ENCODE measurements around the gene THAP4.

DNA sequence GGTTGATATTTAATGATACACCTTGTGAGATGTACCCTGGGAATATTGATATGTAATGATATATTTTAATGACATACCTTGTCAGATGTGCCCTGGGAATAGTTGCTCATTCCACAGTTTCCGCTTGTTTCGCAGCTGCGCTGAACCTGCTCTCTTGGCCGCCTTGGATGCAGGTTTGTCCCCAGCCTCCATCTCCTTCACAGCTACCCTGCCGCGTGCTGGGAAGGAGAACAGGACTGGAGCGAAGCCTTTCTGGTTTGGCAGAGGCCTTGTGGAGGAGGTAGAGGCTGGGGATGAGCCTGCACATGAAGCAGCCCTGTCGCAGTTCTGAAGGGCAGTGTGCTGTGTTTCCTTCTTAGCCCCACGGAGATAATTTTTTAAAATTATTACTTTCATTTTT, 15.2 kb upstream of the THAP4 start:
- TF ChIP-seq, protein P1, sequence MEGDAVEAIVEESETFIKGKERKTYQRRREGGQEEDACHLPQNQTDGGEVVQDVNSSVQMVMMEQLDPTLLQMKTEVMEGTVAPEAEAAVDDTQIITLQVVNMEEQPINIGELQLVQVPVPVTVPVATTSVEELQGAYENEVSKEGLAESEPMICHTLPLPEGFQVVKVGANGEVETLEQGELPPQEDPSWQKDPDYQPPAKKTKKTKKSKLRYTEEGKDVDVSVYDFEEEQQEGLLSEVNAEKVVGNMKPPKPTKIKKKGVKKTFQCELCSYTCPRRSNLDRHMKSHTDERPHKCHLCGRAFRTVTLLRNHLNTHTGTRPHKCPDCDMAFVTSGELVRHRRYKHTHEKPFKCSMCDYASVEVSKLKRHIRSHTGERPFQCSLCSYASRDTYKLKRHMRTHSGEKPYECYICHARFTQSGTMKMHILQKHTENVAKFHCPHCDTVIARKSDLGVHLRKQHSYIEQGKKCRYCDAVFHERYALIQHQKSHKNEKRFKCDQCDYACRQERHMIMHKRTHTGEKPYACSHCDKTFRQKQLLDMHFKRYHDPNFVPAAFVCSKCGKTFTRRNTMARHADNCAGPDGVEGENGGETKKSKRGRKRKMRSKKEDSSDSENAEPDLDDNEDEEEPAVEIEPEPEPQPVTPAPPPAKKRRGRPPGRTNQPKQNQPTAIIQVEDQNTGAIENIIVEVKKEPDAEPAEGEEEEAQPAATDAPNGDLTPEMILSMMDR (IDR thresholded peaks at IDR 0.05; ENCODE audit: low read depth, low read length) = no peak
- TF ChIP-seq MAX (IDR thresholded peaks at IDR 0.05; ENCODE audit: low read depth, low read length) = no peak

Data from NB4 (cell line).